ENCODE measurements around the gene FBXO48.

DNA sequence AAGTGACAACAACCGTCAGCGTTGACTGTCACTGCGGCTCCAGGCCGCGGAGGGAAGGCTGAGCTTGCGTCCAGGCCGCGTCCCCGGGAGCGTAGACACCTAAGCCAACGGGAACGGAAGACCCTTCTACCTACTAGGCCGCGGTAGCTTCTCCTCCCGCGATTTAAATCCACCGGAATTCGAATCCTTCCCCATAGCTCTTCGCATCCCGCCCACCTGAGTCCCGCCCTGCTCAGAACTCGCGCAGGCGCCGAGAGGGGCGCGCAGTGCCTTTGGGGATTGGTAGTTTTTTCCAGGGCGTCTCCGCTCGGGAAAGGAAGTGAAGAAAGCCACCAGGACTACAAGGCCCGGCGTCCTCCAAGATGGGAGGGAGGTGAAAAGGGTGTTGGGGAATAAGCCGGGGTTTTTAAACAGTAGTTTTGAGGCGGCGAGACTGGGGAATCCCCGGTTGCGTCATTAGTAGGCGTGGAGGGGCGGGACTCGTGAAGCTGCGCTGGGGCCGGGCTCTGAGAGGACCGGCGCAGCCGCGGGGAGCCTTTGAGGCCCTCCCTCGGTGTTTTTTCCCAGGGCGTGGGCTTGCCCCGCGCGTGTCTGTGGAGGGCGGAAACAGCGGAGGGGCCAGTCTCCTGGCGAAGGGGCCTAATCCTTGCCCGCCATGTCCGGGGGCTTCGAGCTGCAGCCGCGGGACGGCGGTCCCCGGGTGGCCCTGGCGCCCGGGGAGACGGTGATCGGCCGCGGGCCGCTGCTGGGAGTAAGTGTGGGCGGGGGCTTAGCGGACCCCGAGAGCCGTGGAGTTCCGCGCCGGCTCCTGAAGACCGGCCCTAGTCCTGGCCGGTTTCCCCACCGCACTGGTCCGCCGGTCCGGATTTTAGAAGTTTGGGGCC is at the start of gene FBXO48, which contains the start of gene APLF:
- TF ChIP-seq CTCF (IDR thresholded peaks at IDR 0.05) (no peak), POLR2A (IDR thresholded peaks at IDR 0.05) (peak; percentile 41)
